WTC11 (cell line): ENCODE results near the gene DMD.

Experiments used
- CREB1 ChIP-seq: sonication (generic); formaldehyde crosslinking; IDR thresholded peaks from 2 replicates; pipeline ENCODE4 v1.8.0; 2023; ENCODE audit warnings: mild to moderate bottlenecking, missing genetic modification reagents
- ELF4 ChIP-seq: sonication (generic); formaldehyde crosslinking; IDR thresholded peaks from 2 replicates; pipeline ENCODE4 v1.8.1; 2022; ENCODE audit warnings: low read depth, mild to moderate bottlenecking, moderate library complexity, missing genetic modification reagents
- NFE2L1 ChIP-seq: sonication (generic); formaldehyde crosslinking; IDR thresholded peaks from 2 replicates; pipeline ENCODE4 v1.8.1; 2023; ENCODE audit warnings: missing genetic modification reagents
- TF ChIP-seq, protein P1 (sequence below): sonication (generic); formaldehyde crosslinking; conservative IDR thresholded peaks from 2 replicates; pipeline ENCODE4 v1.8.1; 2022; ENCODE audit warnings: mild to moderate bottlenecking, missing genetic modification reagents
- TF ChIP-seq, protein P2 (sequence below): fragments of 200-600 bp; IDR thresholded peaks from 2 replicates; pipeline ENCODE4 v1.8.0; 2022; ENCODE audit warnings: antibody characterized with exemption
- TF ChIP-seq, protein P3 (sequence below): fragments of 250-450 bp; sonication (Bioruptor Pico); conservative IDR thresholded peaks from 2 replicates; pipeline ENCODE4 v1.9.0; 2021; ENCODE audit warnings: mild to moderate bottlenecking
- TF ChIP-seq, protein P4 (sequence below): sonication (generic); formaldehyde crosslinking; IDR thresholded peaks from 2 replicates; pipeline ENCODE4 v1.8.1; 2023; ENCODE audit warnings: mild to moderate bottlenecking, missing genetic modification reagents, moderate library complexity
- TF ChIP-seq, protein P5 (sequence below): sonication (generic); formaldehyde crosslinking; conservative IDR thresholded peaks from 2 replicates; pipeline ENCODE4 v1.8.1; 2023; ENCODE audit warnings: mild to moderate bottlenecking, low read depth, missing genetic modification reagents, moderate library complexity

DNA sequence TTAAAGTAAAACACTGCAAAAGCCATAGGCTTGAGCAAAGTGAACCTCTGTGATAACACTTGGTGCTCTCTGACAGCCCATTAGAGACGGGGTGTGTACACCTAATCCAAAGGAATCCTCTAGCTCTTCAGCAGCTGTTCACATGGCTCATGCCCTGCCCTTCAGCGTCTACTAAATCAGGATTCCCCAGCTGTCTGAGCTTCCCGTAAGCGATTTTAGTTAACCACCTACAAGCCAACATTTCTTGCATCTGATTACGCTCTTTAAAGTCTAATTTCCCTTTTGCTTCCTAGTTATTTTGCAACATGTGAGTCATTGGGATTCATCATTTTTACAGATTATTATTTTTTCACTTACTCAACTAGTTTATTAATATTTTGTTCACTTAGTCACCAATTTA lies 6.5 kb downstream of the DMD start:
- TF ChIP-seq, protein P1, sequence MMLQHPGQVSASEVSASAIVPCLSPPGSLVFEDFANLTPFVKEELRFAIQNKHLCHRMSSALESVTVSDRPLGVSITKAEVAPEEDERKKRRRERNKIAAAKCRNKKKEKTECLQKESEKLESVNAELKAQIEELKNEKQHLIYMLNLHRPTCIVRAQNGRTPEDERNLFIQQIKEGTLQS (CRISPR knock-in tag), result no peak
- TF ChIP-seq, protein P2, sequence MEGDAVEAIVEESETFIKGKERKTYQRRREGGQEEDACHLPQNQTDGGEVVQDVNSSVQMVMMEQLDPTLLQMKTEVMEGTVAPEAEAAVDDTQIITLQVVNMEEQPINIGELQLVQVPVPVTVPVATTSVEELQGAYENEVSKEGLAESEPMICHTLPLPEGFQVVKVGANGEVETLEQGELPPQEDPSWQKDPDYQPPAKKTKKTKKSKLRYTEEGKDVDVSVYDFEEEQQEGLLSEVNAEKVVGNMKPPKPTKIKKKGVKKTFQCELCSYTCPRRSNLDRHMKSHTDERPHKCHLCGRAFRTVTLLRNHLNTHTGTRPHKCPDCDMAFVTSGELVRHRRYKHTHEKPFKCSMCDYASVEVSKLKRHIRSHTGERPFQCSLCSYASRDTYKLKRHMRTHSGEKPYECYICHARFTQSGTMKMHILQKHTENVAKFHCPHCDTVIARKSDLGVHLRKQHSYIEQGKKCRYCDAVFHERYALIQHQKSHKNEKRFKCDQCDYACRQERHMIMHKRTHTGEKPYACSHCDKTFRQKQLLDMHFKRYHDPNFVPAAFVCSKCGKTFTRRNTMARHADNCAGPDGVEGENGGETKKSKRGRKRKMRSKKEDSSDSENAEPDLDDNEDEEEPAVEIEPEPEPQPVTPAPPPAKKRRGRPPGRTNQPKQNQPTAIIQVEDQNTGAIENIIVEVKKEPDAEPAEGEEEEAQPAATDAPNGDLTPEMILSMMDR, result no peak
- TF ChIP-seq, protein P3, sequence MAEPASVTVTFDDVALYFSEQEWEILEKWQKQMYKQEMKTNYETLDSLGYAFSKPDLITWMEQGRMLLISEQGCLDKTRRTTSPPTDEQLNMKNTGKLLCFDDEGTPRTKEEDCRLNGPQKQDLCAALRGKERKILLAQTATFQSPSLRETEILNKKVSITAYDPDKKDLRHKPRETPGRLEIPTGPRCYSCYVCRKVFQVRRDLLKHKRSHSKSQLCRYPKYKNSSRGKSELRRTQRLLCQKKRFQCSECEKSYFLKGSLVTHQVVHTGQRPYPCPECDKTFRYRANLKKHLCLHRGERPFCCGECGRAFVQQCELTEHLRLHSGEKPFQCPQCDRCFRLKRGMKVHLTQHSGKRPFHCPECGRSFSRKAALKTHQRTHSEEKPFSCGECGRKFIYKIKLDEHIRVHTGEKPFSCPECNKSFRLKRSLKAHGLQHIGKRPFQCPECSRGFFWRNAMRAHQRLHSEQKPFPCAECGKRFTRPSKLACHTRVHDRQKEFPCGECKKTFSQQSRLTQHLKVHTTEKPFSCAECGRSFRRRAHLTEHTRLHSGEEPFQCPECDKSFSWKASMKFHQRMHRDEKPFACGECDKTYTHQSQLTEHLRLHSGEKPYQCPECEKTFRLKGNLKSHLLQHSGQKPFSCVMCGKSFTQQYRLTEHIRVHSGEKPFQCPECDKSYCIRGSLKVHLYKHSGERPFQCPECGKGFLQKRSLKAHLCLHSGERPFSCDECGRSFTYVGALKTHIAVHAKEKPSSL (CRISPR knock-in tag), result no peak
- TF ChIP-seq CREB1 (CRISPR knock-in tag) (no peak), ELF4 (CRISPR knock-in tag) (no peak), NFE2L1 (CRISPR knock-in tag) (no peak)
- TF ChIP-seq, protein P4, sequence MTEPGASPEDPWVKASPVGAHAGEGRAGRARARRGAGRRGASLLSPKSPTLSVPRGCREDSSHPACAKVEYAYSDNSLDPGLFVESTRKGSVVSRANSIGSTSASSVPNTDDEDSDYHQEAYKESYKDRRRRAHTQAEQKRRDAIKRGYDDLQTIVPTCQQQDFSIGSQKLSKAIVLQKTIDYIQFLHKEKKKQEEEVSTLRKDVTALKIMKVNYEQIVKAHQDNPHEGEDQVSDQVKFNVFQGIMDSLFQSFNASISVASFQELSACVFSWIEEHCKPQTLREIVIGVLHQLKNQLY, result no peak
- TF ChIP-seq, protein P5, sequence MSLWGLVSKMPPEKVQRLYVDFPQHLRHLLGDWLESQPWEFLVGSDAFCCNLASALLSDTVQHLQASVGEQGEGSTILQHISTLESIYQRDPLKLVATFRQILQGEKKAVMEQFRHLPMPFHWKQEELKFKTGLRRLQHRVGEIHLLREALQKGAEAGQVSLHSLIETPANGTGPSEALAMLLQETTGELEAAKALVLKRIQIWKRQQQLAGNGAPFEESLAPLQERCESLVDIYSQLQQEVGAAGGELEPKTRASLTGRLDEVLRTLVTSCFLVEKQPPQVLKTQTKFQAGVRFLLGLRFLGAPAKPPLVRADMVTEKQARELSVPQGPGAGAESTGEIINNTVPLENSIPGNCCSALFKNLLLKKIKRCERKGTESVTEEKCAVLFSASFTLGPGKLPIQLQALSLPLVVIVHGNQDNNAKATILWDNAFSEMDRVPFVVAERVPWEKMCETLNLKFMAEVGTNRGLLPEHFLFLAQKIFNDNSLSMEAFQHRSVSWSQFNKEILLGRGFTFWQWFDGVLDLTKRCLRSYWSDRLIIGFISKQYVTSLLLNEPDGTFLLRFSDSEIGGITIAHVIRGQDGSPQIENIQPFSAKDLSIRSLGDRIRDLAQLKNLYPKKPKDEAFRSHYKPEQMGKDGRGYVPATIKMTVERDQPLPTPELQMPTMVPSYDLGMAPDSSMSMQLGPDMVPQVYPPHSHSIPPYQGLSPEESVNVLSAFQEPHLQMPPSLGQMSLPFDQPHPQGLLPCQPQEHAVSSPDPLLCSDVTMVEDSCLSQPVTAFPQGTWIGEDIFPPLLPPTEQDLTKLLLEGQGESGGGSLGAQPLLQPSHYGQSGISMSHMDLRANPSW (CRISPR knock-in tag), result no peak
